Neuronal stem cell (in vitro differentiated cells): Measurements from ENCODE around the gene C4orf50.

ENCODE experiments used
- DNase-seq: peaks from one replicate; pipeline ENCODE4 v3.0.0-alpha.2; 2013; ENCODE audit warnings: low spot score
- H2AFZ ChIP-seq: one replicate; pipeline ENCODE4 v1.6.1; 2013; ENCODE audit warnings: mild to moderate bottlenecking, low read length, inconsistent platforms
- H2AK5ac ChIP-seq: 2 replicates; pipeline ENCODE4 v1.6.1; 2013; ENCODE audit warnings: low read depth, mild to moderate bottlenecking, inconsistent platforms, low read length, moderate library complexity, mixed read lengths
- H2BK120ac ChIP-seq: 2 replicates; pipeline ENCODE4 v1.6.1; 2013; ENCODE audit warnings: low read depth, mild to moderate bottlenecking, inconsistent platforms, low read length, moderate library complexity, mixed read lengths
- H2BK12ac ChIP-seq: one replicate; pipeline ENCODE4 v1.6.1; 2013; ENCODE audit warnings: low read length, inconsistent platforms
- H2BK15ac ChIP-seq: 2 replicates; pipeline ENCODE4 v1.6.1; 2013; ENCODE audit warnings: mild to moderate bottlenecking, low read length, inconsistent platforms, mixed read lengths
- H2BK5ac ChIP-seq: one replicate; pipeline ENCODE4 v1.6.1; 2013; ENCODE audit warnings: inconsistent platforms, mild to moderate bottlenecking, low read length, moderate library complexity
- H3K14ac ChIP-seq: one replicate; pipeline ENCODE4 v1.6.1; 2013; ENCODE audit warnings: low read length, inconsistent platforms
- H3K18ac ChIP-seq: 2 replicates; pipeline ENCODE4 v1.6.1; 2013; ENCODE audit warnings: low read length, inconsistent platforms
- H3K23ac ChIP-seq: 2 replicates; pipeline ENCODE4 v1.6.1; 2013; ENCODE audit warnings: low read depth, mild to moderate bottlenecking, mixed read lengths, low read length, inconsistent platforms; ENCODE audit not compliant: poor library complexity
- H3K27ac ChIP-seq: replicated peaks from 3 replicates; pipeline ENCODE4 v1.5.1; 2013; ENCODE audit warnings: low read length, inconsistent platforms
- H3K27me3 ChIP-seq, 3 experiments: 2 replicates each; pipeline ENCODE4 v1.6.1; 2013; ENCODE audit warnings: low read length in 3 of 3, mild to moderate bottlenecking in 2 of 3, inconsistent platforms in 1 of 3, low read depth in 1 of 3, mixed read lengths in 1 of 3, moderate library complexity in 1 of 3; ENCODE audit not compliant: control insufficient read depth in 3 of 3, insufficient read depth in 3 of 3
- H3K36me3 ChIP-seq, 2 donors: replicated peaks in 1 of 2; 2 replicates each; pipeline ENCODE4 v1.6.1; 2013; ENCODE audit warnings: low read length in 2 of 2; ENCODE audit not compliant: control insufficient read depth in 2 of 2, insufficient read depth in 2 of 2
- H3K4ac ChIP-seq: 2 replicates; pipeline ENCODE4 v1.6.1; 2013; ENCODE audit warnings: inconsistent platforms, mild to moderate bottlenecking, low read length, moderate library complexity
- H3K4me1 ChIP-seq, 2 donors: 1 replicate in 1 of 2; 2 replicates in 1 of 2; pipeline ENCODE4 v1.6.1; 2013; ENCODE audit warnings: low read length in 2 of 2, low read depth in 1 of 2; ENCODE audit not compliant: control insufficient read depth in 2 of 2, insufficient read depth in 1 of 2
- H3K4me2 ChIP-seq: one replicate; pipeline ENCODE4 v1.6.1; 2013; ENCODE audit warnings: mild to moderate bottlenecking, low read length, inconsistent platforms; ENCODE audit not compliant: insufficient read depth, poor library complexity, severe bottlenecking
- H3K4me3 ChIP-seq, 2 donors: 2 replicates each; pipeline ENCODE4 v1.5.1; 2013; ENCODE audit warnings: low read length in 2 of 2, mild to moderate bottlenecking in 2 of 2, inconsistent platforms in 1 of 2, moderate library complexity in 1 of 2
- H3K79me1 ChIP-seq: one replicate; pipeline ENCODE4 v1.6.1; 2013; ENCODE audit warnings: low read depth, mild to moderate bottlenecking, inconsistent platforms, low read length, moderate library complexity
- H3K9ac ChIP-seq: one replicate; pipeline ENCODE4 v1.6.1; 2013; ENCODE audit warnings: mild to moderate bottlenecking, low read depth, low read length, inconsistent platforms; ENCODE audit not compliant: poor library complexity
- H3K9me3 ChIP-seq, 2 donors: replicated peaks in 1 of 2; 2 replicates each; pipeline versions ENCODE3 to v1.6.1; 2013; ENCODE audit warnings: low read length in 2 of 2, mild to moderate bottlenecking in 2 of 2, inconsistent platforms in 1 of 2, low read depth in 1 of 2, mixed read lengths in 1 of 2, moderate library complexity in 1 of 2; ENCODE audit not compliant: control insufficient read depth in 2 of 2, insufficient read depth in 1 of 2
- H4K8ac ChIP-seq: one replicate; pipeline ENCODE4 v1.6.1; 2013; ENCODE audit warnings: low read depth, mild to moderate bottlenecking, inconsistent platforms, low read length, moderate library complexity
- H4K91ac ChIP-seq: one replicate; pipeline ENCODE4 v1.6.1; 2013; ENCODE audit warnings: low read length, low read depth, mild to moderate bottlenecking, inconsistent platforms; ENCODE audit not compliant: poor library complexity
- WGBS, 2 donors: extraction: QIAGEN DNeasy Blood & Tissue Kit; methylation state at CpG; one replicate each; pipeline ENCODE4 v1.1.7; 2013; ENCODE audit warnings: missing lambda C conversion rate in 2 of 2, mixed read lengths in 1 of 2; ENCODE audit not compliant: insufficient read length in 2 of 2, insufficient replicate concordance in 1 of 2; ENCODE audit errors: extremely low coverage in 2 of 2; 5-methylcytosine and 5-hydroxymethylcytosine counted together

The C4orf50 gene

GRCh38 chr4:5866841-5867813, 151.1 kb downstream of the C4orf50 start:
- no peak overlapping the region for H2BK15ac ChIP-seq
- no CpG with 5 or more reads among the region's 10 CpGs for WGBS, 2 donors
- no peak overlapping the region for H3K4ac ChIP-seq
- no peak overlapping the region for H3K4me3 ChIP-seq
- no peak overlapping the region for H2AFZ ChIP-seq
- H3K18ac ChIP-seq, result no peak overlapping the region
- H3K79me1 ChIP-seq, result peaks cover 5% of the 10 kb centered on the region
- H3K36me3 ChIP-seq, result peaks cover 26 to 85% of the 10 kb centered on the region in 2 donors
- no peak overlapping the region for H3K14ac ChIP-seq
- no peak overlapping the region for H3K23ac ChIP-seq
- no peak overlapping the region for H2BK120ac ChIP-seq
- H4K8ac ChIP-seq, result no peak overlapping the region
- no peaks in the 10 kb centered on the region for H3K27me3 ChIP-seq
- H3K9ac ChIP-seq, result no peak overlapping the region
- peaks cover 0 to 15% of the 10 kb centered on the region in 2 donors for H3K4me1 ChIP-seq
- H2AK5ac ChIP-seq, result no peak overlapping the region
- H2BK5ac ChIP-seq, result no peak overlapping the region
- H3K27ac ChIP-seq, result no peak overlapping the region
- no peak overlapping the region for H3K4me2 ChIP-seq
- H2BK12ac ChIP-seq, result no peak overlapping the region
- no peak overlapping the region for H4K91ac ChIP-seq
- H3K9me3 ChIP-seq, result peaks cover 1 to 2% of the 10 kb centered on the region in 2 donors
- no peak for DNase-seq

- Histone ChIP-seq H4K8ac (no peak overlapping the region), H3K4me2 (no peak overlapping the region), H3K27me3 (no peaks in the 10 kb centered on the region), H4K91ac (no peak overlapping the region), H3K18ac (no peak overlapping the region), H3K4ac (no peak overlapping the region), H3K9me3 (peaks cover 0 to 1% of the 10 kb centered on the region in 2 donors), H3K27ac (no peak overlapping the region), H3K4me1 (peaks cover 0 to 15% of the 10 kb centered on the region in 2 donors), H3K9ac (no peak overlapping the region), H3K79me1 (peaks cover 5% of the 10 kb centered on the region), H3K23ac (no peak overlapping the region), H3K36me3 (peaks cover 29 to 91% of the 10 kb centered on the region in 2 donors), H2AK5ac (no peak overlapping the region), H3K4me3 (no peak overlapping the region), H2AFZ (no peak overlapping the region), H2BK12ac (no peak overlapping the region), H2BK15ac (no peak overlapping the region), H3K14ac (no peak overlapping the region), H2BK120ac (no peak overlapping the region), H2BK5ac (no peak overlapping the region)
- WGBS, 2 donors, result no CpG with 5 or more reads among the region's 12 CpGs
- DNase-seq, result no peak
Measured at GRCh38 chr4:5865896-5866599, 152.2 kb downstream of the C4orf50 start.

DNA sequence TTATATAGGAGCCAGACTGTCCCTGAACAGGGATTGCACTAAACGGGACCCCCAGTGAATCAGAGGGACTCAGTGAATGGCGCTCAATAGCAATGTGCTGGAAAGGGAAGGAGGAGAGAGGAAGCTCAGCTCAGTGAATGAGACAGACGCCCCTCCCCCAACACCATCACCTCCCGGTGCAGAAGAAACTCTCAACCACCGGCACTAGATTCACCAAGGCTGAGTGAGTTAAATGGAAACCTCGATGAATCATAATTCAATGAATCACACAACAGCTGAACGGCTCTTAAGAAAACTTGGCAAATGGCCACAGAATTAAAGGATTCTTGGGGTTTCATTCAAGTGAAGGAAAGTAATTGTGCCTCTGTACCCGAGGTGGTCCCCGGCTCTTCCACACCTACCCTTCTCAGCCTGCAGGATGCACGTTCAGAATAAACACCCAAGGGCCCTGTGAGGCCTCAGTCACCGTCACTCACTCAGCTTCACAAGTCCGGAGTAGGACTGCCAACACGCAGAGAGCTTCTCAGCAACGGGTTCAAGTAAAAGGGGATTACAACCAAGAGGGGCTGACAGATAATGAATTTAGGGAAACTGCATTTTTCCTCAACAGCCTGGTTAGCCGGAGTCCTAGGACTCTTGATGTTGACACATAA, 154.6 kb downstream of the C4orf50 start:
- no peak overlapping the region for H3K14ac ChIP-seq
- H2BK5ac ChIP-seq, result no peak overlapping the region
- H3K4me3 ChIP-seq, result no peak overlapping the region
- no peak overlapping the region for H3K18ac ChIP-seq
- H3K23ac ChIP-seq, result no peak overlapping the region
- H4K91ac ChIP-seq, result no peak overlapping the region
- no peak overlapping the region for H2BK120ac ChIP-seq
- H2AFZ ChIP-seq, result no peak overlapping the region
- no peak for DNase-seq
- peaks cover 3% of the 10 kb centered on the region for H3K79me1 ChIP-seq
- peaks cover 40 to 95% of the 10 kb centered on the region in 2 donors for H3K36me3 ChIP-seq
- no peak overlapping the region for H3K27ac ChIP-seq
- no peak overlapping the region for H2BK12ac ChIP-seq
- no peak overlapping the region for H3K4me2 ChIP-seq
- H3K9me3 ChIP-seq, result peaks cover 3 to 5% of the 10 kb centered on the region in 2 donors
- WGBS, 2 donors, result no CpG with 5 or more reads among the region's 15 CpGs
- H3K4me1 ChIP-seq, result peaks cover 0 to 16% of the 10 kb centered on the region in 2 donors
- no peak overlapping the region for H4K8ac ChIP-seq
- no peak overlapping the region for H2BK15ac ChIP-seq
- no peak overlapping the region for H3K4ac ChIP-seq
- no peaks in the 10 kb centered on the region for H3K27me3 ChIP-seq
- no peak overlapping the region for H3K9ac ChIP-seq
- H2AK5ac ChIP-seq, result no peak overlapping the region
